Esophagus muscularis mucosa (tissue), 4 donors: Measurements from ENCODE around the gene NAA11. TPM values are rescaled to one million over a fixed set of nuclear protein-coding genes. Genes with fewer than 3 reads are reported as not detected.

ENCODE experiments used
- DNase-seq: peaks from one replicate; pipeline ENCODE4 v3.0.0-alpha.2; 2017; ENCODE audit errors: extremely low spot score
- H3K27ac ChIP-seq, 4 donors: fragments of 200-600 bp; sonication (generic); replicated peaks in 1 of 4; 1 replicate in 3 of 4; 2 replicates in 1 of 4; pipeline ENCODE4 v1.5.1; 2016 to 2019; ENCODE audit warnings: mild to moderate bottlenecking in 1 of 4
- H3K27me3 ChIP-seq, 4 donors: fragments of 200-600 bp; sonication (generic); one replicate each; pipeline versions ENCODE4 v1.5.1 to v1.6.0; 2016 to 2019
- H3K36me3 ChIP-seq, 4 donors: fragments of 200-600 bp; sonication (generic); one replicate each; pipeline ENCODE4 v1.5.1; 2016 to 2019
- H3K4me1 ChIP-seq, 4 donors: fragments of 200-600 bp; sonication (generic); one replicate each; pipeline ENCODE4 v1.5.1; 2016 to 2019
- H3K4me3 ChIP-seq, 4 donors: fragments of 200-600 bp; sonication (generic); 1 replicate in 2 of 4; 2 replicates in 2 of 4; pipeline ENCODE4 v1.5.1; 2016 to 2019; ENCODE audit warnings: mild to moderate bottlenecking in 4 of 4, moderate library complexity in 1 of 4
- H3K9me3 ChIP-seq, 4 donors: fragments of 200-600 bp; sonication (generic); 1 replicate in 3 of 4; 2 replicates in 1 of 4; pipeline ENCODE4 v1.5.1; 2016 to 2019
- CTCF ChIP-seq, 3 experiments: fragments of 200-600 bp in 2 of 3; fragments of 450-650 bp in 1 of 3; sonication (generic) in 2 of 3; IDR thresholded peaks; one replicate each; pipeline ENCODE4 v1.5.1; 2017 to 2019; ENCODE audit warnings: antibody characterized with exemption in 3 of 3, mild to moderate bottlenecking in 2 of 3, moderate library complexity in 1 of 3
- EP300 ChIP-seq: sonication (generic); formaldehyde crosslinking; IDR thresholded peaks from one replicate; pipeline ENCODE4 v1.6.1; 2017; ENCODE audit warnings: antibody characterized with exemption
- POLR2A ChIP-seq: fragments of 450-650 bp; IDR thresholded peaks from one replicate; pipeline ENCODE4 v1.6.1; 2017; ENCODE audit warnings: antibody characterized with exemption, moderate library complexity, mild to moderate bottlenecking, low read depth
- POLR2AphosphoS5 ChIP-seq, 2 donors: sonication (generic); formaldehyde crosslinking; IDR thresholded peaks; one replicate each; pipeline ENCODE4 v1.6.1; 2017; ENCODE audit warnings: antibody characterized with exemption in 2 of 2
- WGBS: methylation state at CpG from one replicate; pipeline ENCODE4 v1.1.5; 2018; 5-methylcytosine and 5-hydroxymethylcytosine counted together
- intact Hi-C: fragments of 100-400 bp; cut with DNase I; formaldehyde crosslinking; loops from one replicate; pipeline ENCODE4 v1.15.1; 2023
- total RNA-seq, 4 donors: library from RNA; depleted of rRNA; stranded (reverse); fragments of >200 nt; gene quantifications; one replicate each; pipeline versions ENCODE4 v1.1.0 to v1.2.1, GENCODE V29; 2016

The NAA11 gene
- total RNA-seq, 4 donors from 2014 or later: not detected

- WGBS: 91% methylated on average over 4 of the region's 4 CpGs
- DNase-seq: no peak
- no peaks in the 10 kb centered on the region for H3K36me3 ChIP-seq
- H3K4me1 ChIP-seq: no peaks in the 10 kb centered on the region
- no peak overlapping the region for H3K4me3 ChIP-seq
- TF ChIP-seq POLR2AphosphoS5 (IDR thresholded peaks at IDR 0.05) (no peak), POLR2A (no peak)
- intact Hi-C loops: no loop called here
- H3K9me3 ChIP-seq: no peaks in the 10 kb centered on the region
- H3K27me3 ChIP-seq: no peaks in the 10 kb centered on the region
- H3K27ac ChIP-seq: no peak overlapping the region
Observed at GRCh38 chr4:79334341-79334740, 8.5 kb upstream of the NAA11 start.

- Histone ChIP-seq H3K27me3 (no peaks in the 10 kb centered on the region), H3K4me3 (no peak overlapping the region), H3K36me3 (no peaks in the 10 kb centered on the region), H3K4me1 (no peaks in the 10 kb centered on the region), H3K9me3 (no peaks in the 10 kb centered on the region), H3K27ac (no peak overlapping the region)
- intact Hi-C loops: no loop called here
- TF ChIP-seq CTCF (IDR thresholded peaks at IDR 0.05): no peak
- TF ChIP-seq POLR2AphosphoS5 (IDR thresholded peaks at IDR 0.05): no peak
- no peak for TF ChIP-seq POLR2A
- no peak for TF ChIP-seq EP300
- no peak for DNase-seq
- WGBS: 52% methylated on average over 2 of the region's 2 CpGs
Observed at GRCh38 chr4:79331126-79331876, 5.4 kb upstream of the NAA11 start.

GRCh38 chr4:79330720-79331119 is 4.9 kb upstream of the NAA11 start:
- H3K4me1 ChIP-seq: no peaks in the 10 kb centered on the region
- WGBS: 84% methylated on average over 2 of the region's 2 CpGs
- H3K36me3 ChIP-seq: no peaks in the 10 kb centered on the region
- DNase-seq: no peak
- TF ChIP-seq POLR2AphosphoS5 (IDR thresholded peaks at IDR 0.05) (no peak), POLR2A (no peak), EP300 (no peak), CTCF (IDR thresholded peaks at IDR 0.05) (no peak)
- H3K4me3 ChIP-seq: no peak overlapping the region
- no peaks in the 10 kb centered on the region for H3K27me3 ChIP-seq
- intact Hi-C loops: no loop called here
- no peak overlapping the region for H3K27ac ChIP-seq
- no peaks in the 10 kb centered on the region for H3K9me3 ChIP-seq

GRCh38 chr4:79325436-79325835 is 425 bp downstream of the NAA11 start:
- Histone ChIP-seq H3K4me1 (peaks cover 0 to 5% (median 0%) of the 10 kb centered on the region in 4 donors), H3K4me3 (no peak overlapping the region), H3K27ac (no peak overlapping the region), H3K27me3 (no peaks in the 10 kb centered on the region), H3K9me3 (no peaks in the 10 kb centered on the region), H3K36me3 (no peaks in the 10 kb centered on the region)
- DNase-seq: no peak
- intact Hi-C loops: no loop called here
- WGBS: 97% methylated on average over 11 of the region's 12 CpGs
- TF ChIP-seq CTCF (IDR thresholded peaks at IDR 0.05): no peak

- H3K27ac ChIP-seq: no peak overlapping the region
- DNase-seq: no peak
- no peak for TF ChIP-seq EP300
- no peak for TF ChIP-seq POLR2A
- TF ChIP-seq CTCF (IDR thresholded peaks at IDR 0.05): no peak
- TF ChIP-seq POLR2AphosphoS5 (IDR thresholded peaks at IDR 0.05): no peak
- H3K4me3 ChIP-seq: no peak overlapping the region
- WGBS: 91% methylated on average over 4 of the region's 4 CpGs
- no peaks in the 10 kb centered on the region for H3K36me3 ChIP-seq
- H3K4me1 ChIP-seq: peaks cover 0 to 5% (median 0%) of the 10 kb centered on the region in 4 donors
- H3K27me3 ChIP-seq: no peaks in the 10 kb centered on the region
- intact Hi-C loops: no loop called here
- H3K9me3 ChIP-seq: no peaks in the 10 kb centered on the region
Observed at GRCh38 chr4:79319975-79320374, 5.9 kb downstream of the NAA11 start.
